A549 treated with DMSO at 1 μM for 4 hours (cell line): Measurements from ENCODE around the gene GOLGA6L9. TPM values are rescaled to one million over a fixed set of nuclear protein-coding genes. Genes with fewer than 3 reads are reported as not detected.

Experiments used
- total RNA-seq: library from RNA; stranded (reverse); fragments of 200-300 nt; extraction: Qiagen RNA extraction; gene quantifications from 5 replicates; pipeline ENCODE4 v1.2.3, GENCODE V29; 2022; ENCODE audit warnings: low read depth

Gene GOLGA6L9
- total RNA-seq, result 2.4 to 3.5 TPM (median 3.0 TPM) in 5 replicates

GRCh38 chr15:82429693-82430092, at the start of gene GOLGA6L9:
GOLGA6L9 (plus strand) TSS chr15:82429816; CDS start chr15:82430080, 264 bp downstream.

Other genes with a start within 250 kb of the GOLGA6L9 start
- gene EFL1, start 167.1 kb upstream of the GOLGA6L9 start, total RNA-seq, result 22.7 to 31.7 TPM (median 25.0 TPM) in 5 replicates
- gene SAXO2, start 167.0 kb upstream of the GOLGA6L9 start, total RNA-seq, result 1.8 to 2.4 TPM (median 2.2 TPM) in 5 replicates
- 0.43 to 0.74 TPM (median 0.69 TPM) in 5 replicates for gene GOLGA6L10, start 80.3 kb upstream of the GOLGA6L9 start, total RNA-seq
- gene RPS17, start 110.6 kb downstream of the GOLGA6L9 start, total RNA-seq, result 3,736 to 4,278 TPM (median 3,919 TPM) in 5 replicates
- 2.1 to 3.9 TPM (median 3.5 TPM) in 5 replicates for gene CPEB1, start 217.5 kb downstream of the GOLGA6L9 start, total RNA-seq